GM18498 (cell line): ENCODE measurements around the gene SLC22A16.

Experiments used
- ATAC-seq: cut with Tn5 transposase; IDR thresholded peaks from one replicate; pipeline ENCODE4 v1.9.1; 2021; ENCODE audit warnings: mild to moderate bottlenecking, moderate library complexity; ENCODE audit not compliant: unreplicated experiment

The SLC22A16 gene

DNA sequence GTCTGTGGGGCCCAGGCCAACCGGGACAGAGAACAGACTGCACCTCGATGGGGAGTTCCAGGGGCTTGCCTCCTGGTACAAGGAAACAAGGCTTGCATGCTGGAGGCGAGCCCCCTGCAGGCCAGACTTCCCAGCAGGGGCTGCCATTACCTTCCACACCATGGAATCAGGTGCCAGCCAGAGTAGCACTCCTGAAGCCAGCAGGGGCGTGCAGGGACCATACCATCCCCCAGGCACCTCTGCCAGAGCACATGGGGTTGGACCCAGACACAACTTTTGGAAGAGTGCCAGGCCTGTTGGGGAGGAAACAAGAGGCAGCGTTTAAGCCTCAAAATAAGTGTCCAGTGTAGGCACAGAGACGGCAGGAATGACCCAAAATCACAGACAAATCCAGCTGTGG, 67.5 kb downstream of the SLC22A16 start:
- no peak for ATAC-seq

DNA sequence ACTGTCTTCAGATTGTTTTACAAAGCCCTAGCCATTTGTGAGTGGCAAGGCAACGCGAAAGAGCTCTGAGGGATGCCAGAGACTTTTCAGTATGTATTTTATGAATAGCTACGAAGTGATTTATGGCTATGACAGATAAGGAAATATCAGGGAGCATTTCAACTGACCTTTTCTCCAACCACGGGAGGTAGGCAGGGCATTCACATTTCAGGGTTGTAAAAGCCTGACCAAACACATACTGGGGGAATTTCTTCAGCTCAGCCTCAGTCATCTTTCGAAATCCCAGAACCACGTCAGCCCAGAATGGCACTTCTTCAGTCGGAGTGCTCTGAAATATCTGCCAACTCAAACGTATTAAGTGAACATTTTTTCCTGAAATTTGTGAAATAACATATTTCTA, 71.8 kb downstream of the SLC22A16 start:
- ATAC-seq = no peak

DNA sequence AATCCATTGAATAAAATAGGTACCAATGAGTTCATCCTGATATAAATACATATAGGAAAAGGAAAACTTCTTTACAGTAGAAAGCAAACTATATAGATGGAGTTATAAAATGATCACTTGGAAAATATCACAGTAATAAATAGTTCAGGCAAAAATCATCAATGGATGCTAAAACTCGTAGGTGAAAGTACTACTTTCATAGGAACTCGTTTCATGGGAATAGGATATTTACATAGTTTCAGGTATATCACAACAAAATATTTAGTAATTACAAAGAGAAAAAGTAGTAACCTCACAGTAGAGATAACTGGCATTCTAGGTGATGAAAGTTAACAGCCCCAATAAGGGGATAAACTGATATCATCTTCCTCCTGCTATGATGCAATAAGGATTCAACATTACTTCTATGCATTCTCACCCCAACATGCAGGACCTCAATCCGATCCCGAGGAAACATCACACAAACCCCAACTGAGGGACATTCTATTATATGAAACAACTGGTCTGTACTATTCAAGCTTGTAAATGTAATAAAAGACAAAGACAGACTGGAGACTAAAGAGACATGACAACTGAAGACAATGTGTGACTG, 74.7 kb downstream of the SLC22A16 start:
- ATAC-seq = no peak

DNA sequence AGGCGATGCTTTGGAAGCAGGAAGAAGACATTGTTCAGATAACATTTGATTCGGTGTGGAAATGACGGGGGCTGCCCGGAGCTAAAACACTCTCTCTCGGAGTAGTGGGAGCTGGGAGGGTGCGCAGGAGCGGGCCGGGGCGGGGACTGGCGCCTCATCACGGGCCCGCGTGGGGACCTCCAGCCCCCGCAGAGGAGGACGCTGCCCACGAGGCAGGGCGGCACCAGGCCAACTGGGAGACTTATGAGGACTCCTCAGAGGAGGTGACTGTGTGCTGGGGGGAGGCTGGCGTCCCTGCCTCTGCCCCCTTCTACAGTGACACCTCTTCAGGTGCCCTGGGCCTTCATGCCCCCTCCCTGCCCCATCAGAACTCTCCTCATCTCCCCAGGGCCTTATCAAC, 76.2 kb downstream of the SLC22A16 start:
- no peak for ATAC-seq

DNA sequence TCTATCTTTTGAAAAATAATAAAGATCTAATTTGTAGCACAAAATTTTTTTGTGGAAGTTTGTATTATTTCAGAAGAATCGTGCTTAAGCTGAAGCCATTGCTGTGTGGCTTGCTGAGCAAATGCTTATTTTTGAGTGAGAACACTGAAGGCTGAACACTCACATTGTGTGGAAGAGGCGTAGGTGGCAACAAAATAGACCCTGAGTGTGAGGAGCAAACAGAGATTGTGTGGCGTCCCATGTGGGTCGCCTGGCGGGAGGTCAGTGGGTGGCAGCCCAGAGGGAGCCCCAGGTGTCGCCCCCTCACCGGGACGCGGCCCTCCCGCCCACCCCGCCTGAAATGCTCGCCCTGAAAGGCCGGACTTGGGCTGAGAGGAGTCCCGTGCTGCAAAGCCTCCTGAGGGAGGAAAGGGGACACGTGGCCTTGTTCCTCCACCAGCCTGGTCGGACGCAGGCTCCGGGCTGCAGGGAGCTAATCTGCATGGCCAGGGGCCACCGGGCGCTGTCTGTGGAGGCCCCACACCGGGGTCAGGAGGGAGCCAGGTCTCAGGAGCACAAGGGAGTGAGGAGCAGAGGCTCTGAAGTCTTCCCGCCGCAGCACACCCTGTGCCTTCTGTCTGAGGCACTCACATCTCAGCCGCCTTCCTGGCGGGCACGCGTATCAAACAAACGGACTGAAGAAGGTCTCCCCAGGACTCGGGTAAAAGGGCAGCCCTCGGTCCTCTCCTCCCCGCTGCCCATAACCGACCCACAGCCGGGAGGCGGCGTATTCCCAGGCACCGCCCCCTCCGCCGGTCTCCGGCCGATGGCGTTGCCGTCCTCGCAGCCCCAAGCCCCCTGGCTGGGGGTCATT, 77.0 kb downstream of the SLC22A16 start:
- ATAC-seq = no peak

DNA sequence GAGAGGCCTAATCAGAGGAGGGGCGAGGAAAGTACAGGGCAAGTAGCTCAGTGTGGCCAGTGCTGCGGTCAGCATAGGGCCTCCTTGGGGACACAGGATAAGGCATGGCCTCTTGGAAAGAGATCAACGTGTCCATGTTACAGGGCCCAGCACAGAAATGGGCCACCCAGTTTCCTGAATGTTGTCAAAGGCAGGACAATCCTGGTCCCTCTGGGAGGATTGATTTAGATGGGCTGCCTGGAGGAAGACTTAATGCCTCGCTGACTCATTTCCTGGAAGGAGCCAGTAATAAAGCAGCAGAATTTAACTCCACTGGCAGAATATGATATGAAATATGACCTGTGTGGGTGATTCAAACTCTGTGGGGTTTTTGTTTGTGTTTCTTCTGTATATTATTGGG, 77.6 kb downstream of the SLC22A16 start:
- ATAC-seq = no peak

DNA sequence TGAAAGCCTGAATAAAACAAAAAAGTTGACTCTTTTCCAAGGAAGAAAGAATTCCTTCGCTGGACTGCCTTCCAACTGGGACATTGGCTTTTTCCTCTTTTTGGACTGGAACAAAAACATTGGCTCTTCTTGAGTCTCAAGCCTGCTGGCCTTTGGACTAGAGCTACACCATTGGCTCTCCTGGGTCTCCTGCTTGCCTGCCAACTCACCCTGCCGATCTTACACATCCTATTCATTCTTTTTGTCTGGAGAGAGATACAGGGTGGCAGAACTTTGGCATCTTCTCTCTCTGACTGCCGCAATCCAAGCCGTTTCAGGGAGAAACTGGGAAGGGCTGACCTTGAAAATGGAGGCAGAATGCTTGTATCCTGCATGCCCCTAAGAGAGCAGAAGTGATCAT, 81.2 kb downstream of the SLC22A16 start:
- no peak for ATAC-seq

DNA sequence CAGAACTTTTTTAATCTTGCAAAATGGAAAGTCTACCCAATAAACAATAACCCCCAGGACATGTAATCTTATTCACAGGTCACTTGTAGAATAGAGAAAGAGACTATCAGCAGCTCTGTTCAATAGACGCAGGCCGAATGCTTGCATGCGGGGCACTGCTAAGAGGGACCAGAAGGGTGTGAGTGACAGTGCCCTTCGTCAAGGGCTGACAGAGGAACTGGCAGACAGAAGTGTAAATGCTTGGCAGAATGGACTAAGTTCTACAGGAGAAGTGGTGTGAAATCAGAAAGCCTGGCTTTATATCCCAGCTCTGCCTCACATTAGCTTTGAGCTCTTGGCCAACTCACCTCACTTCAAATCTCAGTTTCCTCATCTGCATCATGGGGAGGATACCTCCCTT, 82.0 kb downstream of the SLC22A16 start:
- no peak for ATAC-seq

DNA sequence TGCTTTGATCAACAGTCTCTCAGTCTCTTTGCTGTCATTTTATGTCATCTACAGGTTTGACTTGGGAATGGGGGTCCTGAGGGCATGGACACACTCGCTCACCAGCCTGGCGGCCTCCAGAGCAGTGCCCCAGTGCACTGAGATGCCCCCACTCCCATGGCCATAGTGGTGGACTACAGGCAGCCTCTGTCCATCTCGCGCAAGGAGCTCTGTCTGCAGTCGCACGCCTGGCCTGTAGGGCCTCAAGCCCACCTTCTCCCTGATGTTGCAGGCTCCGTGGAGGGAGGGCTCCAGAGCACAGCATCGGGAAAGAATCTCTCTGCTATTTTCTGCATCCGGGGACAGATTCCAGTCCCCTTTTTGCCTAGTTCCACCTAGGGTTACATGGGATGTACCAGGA, 83.7 kb downstream of the SLC22A16 start:
- no peak for ATAC-seq

DNA sequence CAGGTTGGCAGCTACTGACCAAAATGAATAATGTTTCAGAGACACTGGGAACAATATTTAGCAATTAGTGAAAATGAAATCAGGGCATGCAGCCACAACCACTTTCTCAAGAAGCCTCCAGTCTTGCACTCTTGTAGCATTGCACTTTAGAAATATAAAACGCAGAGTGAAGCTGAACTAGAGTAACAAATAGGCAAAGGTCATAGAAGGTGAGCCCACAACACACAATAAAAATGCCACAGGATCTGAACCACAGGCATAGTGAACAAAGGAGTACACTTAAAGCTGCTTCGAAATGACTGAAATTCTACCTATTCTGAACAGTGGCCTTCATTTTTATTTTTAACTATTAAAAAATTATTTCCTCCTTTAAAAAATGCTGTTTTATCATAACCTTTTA, 86.0 kb downstream of the SLC22A16 start:
- no peak for ATAC-seq

DNA sequence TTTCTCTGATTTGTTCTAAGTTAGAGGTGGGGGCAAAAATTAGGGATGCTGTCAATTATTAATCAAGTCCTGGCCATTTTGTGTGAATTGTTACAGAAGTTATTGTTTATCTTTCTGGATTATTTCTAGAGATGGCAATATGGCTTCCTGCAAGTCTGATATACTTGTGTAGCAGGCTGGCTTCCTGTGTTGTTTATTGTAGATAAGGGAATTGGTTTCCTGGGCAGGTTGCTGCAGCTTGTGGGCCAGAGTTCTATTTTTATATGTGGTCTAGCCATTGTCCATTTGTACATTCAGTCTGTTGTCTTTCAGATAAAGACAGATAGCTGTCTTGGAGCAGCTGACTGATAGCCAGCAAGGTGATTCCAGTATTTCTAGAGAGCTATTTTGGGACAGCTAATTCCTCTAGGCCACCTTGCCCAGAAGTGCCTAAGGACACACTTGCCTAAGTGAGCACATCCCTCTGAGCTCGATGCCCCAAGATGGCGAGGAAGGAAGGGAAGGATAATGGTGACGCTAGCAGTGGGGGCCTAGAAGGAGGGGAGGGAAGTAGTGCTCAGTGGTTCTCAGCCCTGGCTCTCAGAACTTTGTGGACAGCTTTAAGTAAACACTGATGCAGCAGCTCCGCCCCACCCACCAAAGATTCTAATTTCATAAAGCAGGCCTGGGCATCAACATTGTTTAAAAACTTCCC, 86.6 kb downstream of the SLC22A16 start:
- ATAC-seq = no peak

DNA sequence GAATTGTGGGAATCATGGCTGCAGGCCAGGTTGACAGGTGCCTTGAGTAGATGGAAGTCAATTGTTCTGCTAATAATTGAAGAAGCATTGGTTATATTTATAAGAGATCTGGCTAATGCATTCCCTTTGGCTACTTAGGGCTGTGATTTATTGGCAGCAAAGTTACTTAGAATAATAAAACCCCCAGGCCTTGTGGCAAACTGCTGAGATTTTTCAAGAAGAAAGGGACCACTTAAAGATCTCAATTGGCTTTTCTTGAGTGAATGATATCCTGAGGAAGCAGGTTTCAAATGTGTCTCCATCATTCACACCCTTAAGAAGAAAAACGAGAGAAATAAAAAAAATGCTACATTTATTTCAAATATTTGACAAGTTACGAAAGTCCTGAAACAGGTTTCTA, 88.4 kb downstream of the SLC22A16 start:
- no peak for ATAC-seq

DNA sequence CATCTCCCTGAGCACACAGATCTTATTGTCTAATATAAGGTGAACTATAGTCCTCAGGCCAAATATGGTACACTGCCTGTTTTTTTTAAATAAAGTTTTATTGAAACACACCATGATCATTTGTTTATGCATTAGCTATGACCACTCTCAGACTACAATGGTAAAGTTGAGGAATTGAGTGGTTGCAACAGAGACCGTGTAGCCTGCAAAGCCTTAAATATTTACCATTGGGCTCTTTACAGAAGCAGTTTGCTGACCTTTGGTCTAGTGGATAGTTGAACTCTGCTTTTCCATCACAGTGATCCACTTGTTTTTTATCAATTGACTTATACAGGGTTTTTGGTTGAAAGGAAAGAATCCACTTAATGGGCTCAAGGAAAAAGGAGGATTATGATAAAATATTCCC, 91.0 kb downstream of the SLC22A16 start:
- ATAC-seq = no peak

DNA sequence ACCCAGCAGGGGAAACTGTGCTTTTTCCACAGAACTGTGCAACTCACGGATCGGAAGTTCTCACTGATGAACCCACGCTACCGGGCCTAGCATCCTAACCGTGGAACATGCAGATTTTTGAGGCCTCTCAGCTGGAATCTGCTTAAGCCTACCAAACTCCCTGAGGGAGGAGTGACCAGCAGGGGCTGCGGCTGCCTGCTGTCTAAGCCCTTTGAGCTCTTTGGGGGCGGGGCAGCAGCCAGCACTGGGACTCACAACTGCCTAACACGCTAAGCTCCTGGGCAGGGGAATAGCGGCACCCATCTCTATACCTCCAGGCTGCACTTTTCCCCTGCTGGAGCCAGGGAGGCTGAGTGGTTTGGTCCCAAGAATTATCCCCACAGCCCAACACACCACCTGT, 97.9 kb downstream of the SLC22A16 start:
- no peak for ATAC-seq
